ENCODE data around the gene ADK. TPM values are rescaled to one million over a fixed set of nuclear protein-coding genes. Genes with fewer than 3 reads are reported as not detected.

ADK gene
- total and polyA plus RNA-seq, 7 donors, result 17.8 to 32.3 (median 23.6) TPM

- DNase-seq, result no peak
- H3K27me3 ChIP-seq (ENCODE audit: insufficient read depth in 3 of 3, low read length in 2 of 3), result no peaks in the 10 kb centered on the region
- no peak overlapping the region for H3K4me3 ChIP-seq
- no peaks in the 10 kb centered on the region for H3K9me3 ChIP-seq
- H3K27ac ChIP-seq, result no peak overlapping the region
- intact Hi-C loops (cut with DNase I), result no loop called here
- no peaks in the 10 kb centered on the region for H3K4me1 ChIP-seq
- H3K36me3 ChIP-seq (ENCODE audit: insufficient read depth in 1 of 2, low read depth in 1 of 2), result no peaks in the 10 kb centered on the region
- WGBS, 3 donors, result 95 to 96% (median 95%) methylated on average over 6 of the region's 6 CpGs
- ATAC-seq, result no peak
- TF ChIP-seq CTCF (IDR thresholded peaks at IDR 0.05), result no peak
Measured at GRCh38 chr10:74275755-74276290, 124.8 kb downstream of the ADK start.

- intact Hi-C loops (cut with DNase I), result no loop called here
- Histone ChIP-seq H3K27ac (no peak overlapping the region), H3K36me3 (ENCODE audit: insufficient read depth in 1 of 2, low read depth in 1 of 2) (no peaks in the 10 kb centered on the region)
Measured at GRCh38 chr10:74276416-74276815, 125.4 kb downstream of the ADK start.

GRCh38 chr10:74282151-74282847 is 131.3 kb downstream of the ADK start:
- 82 to 87% (median 83%) methylated on average over 4 of the region's 4 CpGs for WGBS, 3 donors
- Histone ChIP-seq H3K27ac (no peak overlapping the region), H3K9me3 (no peaks in the 10 kb centered on the region), H3K4me1 (no peaks in the 10 kb centered on the region), H3K27me3 (ENCODE audit: insufficient read depth in 3 of 3, low read length in 2 of 3) (no peaks in the 10 kb centered on the region), H3K4me3 (no peak overlapping the region), H3K36me3 (ENCODE audit: insufficient read depth in 1 of 2, low read depth in 1 of 2) (no peaks in the 10 kb centered on the region)
- no peak for DNase-seq
- TF ChIP-seq CTCF (IDR thresholded peaks at IDR 0.05), result no peak
- intact Hi-C loops (cut with DNase I), result no loop called here
- ATAC-seq, result no peak

More at GRCh38 chr10:74276416-74276815, 125.4 kb downstream of the ADK start:
- no peak for TF ChIP-seq CTCF (IDR thresholded peaks at IDR 0.05)
- no peaks in the 10 kb centered on the region for H3K4me1 ChIP-seq
- DNase-seq (no peak), ATAC-seq (no peak)
- no peaks in the 10 kb centered on the region for H3K9me3 ChIP-seq
- no peaks in the 10 kb centered on the region for H3K27me3 ChIP-seq (ENCODE audit: insufficient read depth in 3 of 3, low read length in 2 of 3)
- no peak overlapping the region for H3K4me3 ChIP-seq

GRCh38 chr10:74282848-74283210 is 131.8 kb downstream of the ADK start:
- Histone ChIP-seq H3K9me3 (no peaks in the 10 kb centered on the region), H3K27ac (no peak overlapping the region), H3K36me3 (ENCODE audit: insufficient read depth in 1 of 2, low read depth in 1 of 2) (no peaks in the 10 kb centered on the region), H3K4me1 (no peaks in the 10 kb centered on the region), H3K4me3 (no peak overlapping the region), H3K27me3 (ENCODE audit: insufficient read depth in 3 of 3, low read length in 2 of 3) (no peaks in the 10 kb centered on the region)
- ATAC-seq, result no peak
- DNase-seq, result no peak
- TF ChIP-seq CTCF (IDR thresholded peaks at IDR 0.05), result no peak
- intact Hi-C loops (cut with DNase I), result no loop called here
- WGBS, 3 donors, result 95 to 98% (median 95%) methylated on average over 2 of the region's 2 CpGs

- DNase-seq, result no peak
Measured at GRCh38 chr10:74289188-74289587, 138.2 kb downstream of the ADK start.

More at GRCh38 chr10:74289188-74289587, 138.2 kb downstream of the ADK start:
- intact Hi-C loops (cut with DNase I), result no loop called here
- H3K4me3 ChIP-seq, result no peak overlapping the region
- no peaks in the 10 kb centered on the region for H3K9me3 ChIP-seq
- 83 to 89% (median 88%) methylated on average over 3 of the region's 3 CpGs for WGBS, 3 donors
- no peaks in the 10 kb centered on the region for H3K36me3 ChIP-seq (ENCODE audit: insufficient read depth in 1 of 2, low read depth in 1 of 2)
- TF ChIP-seq CTCF (IDR thresholded peaks at IDR 0.05), result no peak
- H3K4me1 ChIP-seq, result peaks cover 18% of the 10 kb centered on the region
- no peak overlapping the region for H3K27ac ChIP-seq
- no peaks in the 10 kb centered on the region for H3K27me3 ChIP-seq (ENCODE audit: insufficient read depth in 3 of 3, low read length in 2 of 3)
- no peak for ATAC-seq
